Measurements from ENCODE around the gene EDNRB.
"Not testable (repeated sequence)": the region's sequence is repeated elsewhere in the genome, so short reads cannot be mapped to it uniquely, and the experiment has no call there.

EDNRB gene

GRCh38 chr13:77918391-77919245, at the start of gene EDNRB:
Gene EDNRB (minus strand): TSS chr13:77918831. CDS start chr13:77918573, 258 bp downstream.
- no peak for DNase-seq (ENCODE audit: low read depth in 2 of 2)

DNA sequence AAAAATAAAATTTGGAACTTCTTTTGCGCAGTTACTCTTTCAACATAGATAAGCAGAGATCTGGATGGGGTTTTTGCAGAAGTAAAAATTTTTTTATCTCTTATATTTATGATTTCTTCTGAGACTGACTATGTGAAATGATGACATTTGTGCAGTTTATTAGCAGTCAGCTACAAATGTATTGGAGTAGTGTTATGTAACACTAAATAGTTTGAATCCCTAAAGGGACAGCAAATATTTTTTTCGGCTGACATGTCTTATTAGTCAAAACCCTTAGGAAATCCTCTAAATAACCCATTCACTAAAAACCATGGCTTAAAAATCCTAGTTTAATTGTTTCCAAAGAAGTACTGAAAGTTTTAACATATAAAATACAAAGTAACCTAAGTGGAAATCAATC, 48.0 kb upstream of the EDNRB start:
- no peak for DNase-seq (ENCODE audit: low read depth in 2 of 2)

DNA sequence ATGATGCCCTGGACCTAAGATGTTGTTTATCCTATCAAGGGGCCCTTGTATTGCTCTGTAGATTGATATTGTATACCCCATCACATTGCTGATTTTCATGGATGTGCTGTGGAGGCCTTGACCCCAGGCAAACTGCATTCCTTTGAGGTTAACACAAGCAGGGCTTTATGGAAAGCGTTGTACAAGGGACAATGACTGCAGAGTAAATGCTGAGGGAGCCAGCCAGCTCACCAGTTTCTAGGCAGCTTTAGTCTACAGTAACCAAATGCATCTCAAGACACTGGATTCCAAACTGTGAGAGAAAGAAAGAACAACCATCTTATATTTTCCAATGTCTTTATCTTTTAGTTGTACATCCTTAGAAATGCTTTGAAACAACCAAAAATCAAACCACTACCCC, 34.1 kb upstream of the EDNRB start:
- no peak for DNase-seq (ENCODE audit: low read depth in 2 of 2)

DNA sequence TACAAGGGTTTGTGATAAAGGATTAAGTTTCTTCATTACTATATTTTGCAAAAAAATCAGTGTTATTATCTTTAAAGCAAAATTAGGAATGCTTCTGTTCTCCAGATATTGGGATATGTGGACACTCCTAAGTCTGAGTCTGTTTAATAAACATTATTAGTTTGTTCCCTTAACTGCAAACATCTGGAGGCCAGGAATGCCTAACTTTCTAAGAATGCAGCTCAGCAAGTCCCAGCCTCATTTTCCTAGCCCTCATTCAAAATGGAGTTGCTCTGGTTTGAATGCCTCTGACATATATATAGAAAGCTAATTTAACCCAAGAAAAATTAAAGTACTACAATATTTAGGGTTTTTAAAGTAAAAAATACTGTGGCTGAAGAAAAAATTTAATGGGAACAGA, 33.6 kb upstream of the EDNRB start:
- DNase-seq (ENCODE audit: low read depth in 2 of 2) = no peak

DNA sequence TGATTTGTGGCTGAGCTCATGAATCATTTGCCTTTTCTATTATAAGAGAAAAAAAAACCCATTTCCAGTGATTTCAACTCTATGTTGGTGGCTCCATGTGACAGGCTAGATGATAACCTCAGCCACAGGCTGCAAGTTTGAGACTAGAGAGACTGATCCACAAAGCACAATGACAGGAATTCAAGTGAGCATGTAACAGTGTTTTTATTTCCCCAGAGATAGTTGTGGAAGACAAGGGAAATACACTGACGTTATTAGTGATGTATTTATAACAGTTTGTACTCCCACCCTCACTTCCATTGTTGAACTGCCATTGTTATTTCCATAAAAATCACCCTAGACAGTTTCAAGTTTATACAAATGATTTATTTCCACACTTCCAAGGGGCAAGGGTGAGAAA, 27.9 kb upstream of the EDNRB start:
- DNase-seq (ENCODE audit: low read depth in 2 of 2) = no peak

- not testable (repeated sequence) for DNase-seq (ENCODE audit: low read depth in 2 of 2)
Measured at GRCh38 chr13:77935063-77935462, 16.4 kb upstream of the EDNRB start.

- no peak for DNase-seq (ENCODE audit: low read depth in 2 of 2)
Measured at GRCh38 chr13:77930430-77930829, 11.8 kb upstream of the EDNRB start.

DNA sequence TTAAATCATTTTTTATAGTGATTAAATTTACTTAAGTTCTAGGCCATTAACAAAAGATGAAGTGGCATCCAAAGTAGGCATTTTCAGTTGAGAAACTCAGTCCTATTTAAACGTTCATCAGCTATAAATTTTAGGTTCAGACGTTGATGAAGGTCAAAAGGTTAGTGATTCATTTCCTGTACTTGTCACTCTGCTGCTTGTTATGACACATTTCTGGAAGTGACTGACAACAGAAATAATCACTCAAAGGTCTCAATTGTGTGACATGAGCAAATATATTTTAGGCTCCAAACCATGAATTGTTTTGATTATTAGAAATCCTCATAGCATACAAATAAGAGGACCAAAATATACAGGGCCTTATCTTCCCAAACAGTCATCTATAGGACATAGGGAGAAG, 10.3 kb upstream of the EDNRB start:
- no peak for DNase-seq (ENCODE audit: low read depth in 2 of 2)

DNA sequence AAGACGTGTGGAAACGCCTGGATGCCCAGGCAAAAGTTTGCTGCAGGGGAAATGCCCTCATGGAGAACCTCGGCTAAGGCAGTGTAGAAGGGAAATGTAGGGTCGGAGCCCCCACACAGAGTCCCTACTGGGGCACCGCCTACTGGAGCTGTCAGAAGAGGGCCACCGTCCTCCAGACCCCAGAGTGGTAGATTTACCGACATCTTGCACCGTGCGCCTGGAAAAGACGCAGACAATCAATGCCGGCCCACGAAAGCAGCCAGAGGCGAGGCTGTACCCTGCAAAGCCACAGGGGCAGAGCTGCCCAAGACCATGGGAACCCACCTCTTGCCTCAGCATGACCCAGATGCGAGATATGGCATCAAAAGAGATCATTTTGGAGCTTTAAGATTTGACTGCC, 7.0 kb upstream of the EDNRB start:
- DNase-seq (ENCODE audit: low read depth in 2 of 2) = no peak

DNA sequence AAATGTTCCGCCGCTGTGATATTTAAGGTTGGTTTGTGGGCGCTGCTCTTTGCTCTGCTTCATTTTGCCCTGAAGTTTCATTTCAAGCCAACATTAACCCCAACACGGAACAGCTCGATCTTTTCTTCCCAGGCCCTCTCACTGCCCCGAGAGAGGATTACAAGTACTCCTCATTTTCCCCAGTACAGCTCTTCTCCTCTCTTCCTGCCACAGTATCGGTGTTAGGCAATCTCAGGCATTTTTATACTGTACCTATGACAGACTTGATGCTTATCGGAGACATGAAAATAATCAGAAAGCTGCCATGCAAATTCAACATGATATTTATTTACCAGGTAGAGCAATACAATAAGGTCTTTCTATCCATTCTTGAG, 1.3 kb upstream of the EDNRB start:
- DNase-seq (ENCODE audit: low read depth in 2 of 2) = no peak

GRCh38 chr13:77919246-77919920, 752 bp upstream of the EDNRB start:
- DNase-seq (ENCODE audit: low read depth in 2 of 2) = no peak

GRCh38 chr13:77916488-77916887, 2.1 kb downstream of the EDNRB start:
- DNase-seq (ENCODE audit: low read depth in 2 of 2) = peak in 1 of 2 experiments; percentile 9

- no peak for DNase-seq (ENCODE audit: low read depth in 2 of 2)
Measured at GRCh38 chr13:77915686-77916085, 2.9 kb downstream of the EDNRB start.

- DNase-seq (ENCODE audit: low read depth in 2 of 2) = no peak
Measured at GRCh38 chr13:77913003-77913402, 5.6 kb downstream of the EDNRB start.

GRCh38 chr13:77911751-77912150, 6.9 kb downstream of the EDNRB start:
- no peak for DNase-seq (ENCODE audit: low read depth in 2 of 2)

- no peak for DNase-seq (ENCODE audit: low read depth in 2 of 2)
Measured at GRCh38 chr13:77909827-77910226, 8.8 kb downstream of the EDNRB start.

GRCh38 chr13:77908531-77908930, 10.1 kb downstream of the EDNRB start:
- DNase-seq (ENCODE audit: low read depth in 2 of 2) = no peak

GRCh38 chr13:77907666-77908341, 10.8 kb downstream of the EDNRB start:
- no peak for DNase-seq (ENCODE audit: low read depth in 2 of 2)

- no peak for DNase-seq (ENCODE audit: low read depth in 2 of 2)
Measured at GRCh38 chr13:77904031-77904430, 14.6 kb downstream of the EDNRB start.

GRCh38 chr13:77903435-77903834, 15.2 kb downstream of the EDNRB start:
- DNase-seq (ENCODE audit: low read depth in 2 of 2) = no peak

DNA sequence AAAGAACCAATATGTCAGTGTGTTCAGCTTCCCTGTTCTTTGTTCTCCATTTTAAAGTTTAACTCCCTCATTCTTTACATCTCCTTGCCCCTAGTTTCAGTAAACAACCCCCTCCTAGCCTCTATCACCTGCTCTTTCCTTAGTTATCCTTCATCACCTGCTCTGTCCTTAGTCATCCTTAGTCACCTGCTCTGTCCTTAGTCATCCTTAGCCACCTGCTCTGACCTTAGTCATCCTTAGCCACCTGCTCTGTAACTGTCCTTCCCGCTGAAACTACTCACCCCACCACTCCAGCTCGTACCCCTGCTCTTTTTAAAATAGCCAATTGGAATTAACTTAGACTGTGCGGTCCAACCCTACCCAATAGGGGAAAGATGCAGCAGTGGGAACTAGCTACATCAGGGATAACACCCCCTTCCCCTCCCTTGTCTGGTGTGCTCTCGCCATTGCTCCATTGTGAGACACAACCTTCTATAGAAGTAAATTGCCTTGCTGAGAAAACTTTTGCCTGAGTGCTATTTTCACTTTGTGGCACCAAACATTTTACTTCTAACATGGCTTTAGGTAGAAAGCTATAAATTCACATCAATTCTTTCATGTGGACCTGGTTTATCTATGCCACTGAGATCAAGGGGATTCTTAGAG, 16.2 kb downstream of the EDNRB start:
- no peak for DNase-seq (ENCODE audit: low read depth in 2 of 2)

DNA sequence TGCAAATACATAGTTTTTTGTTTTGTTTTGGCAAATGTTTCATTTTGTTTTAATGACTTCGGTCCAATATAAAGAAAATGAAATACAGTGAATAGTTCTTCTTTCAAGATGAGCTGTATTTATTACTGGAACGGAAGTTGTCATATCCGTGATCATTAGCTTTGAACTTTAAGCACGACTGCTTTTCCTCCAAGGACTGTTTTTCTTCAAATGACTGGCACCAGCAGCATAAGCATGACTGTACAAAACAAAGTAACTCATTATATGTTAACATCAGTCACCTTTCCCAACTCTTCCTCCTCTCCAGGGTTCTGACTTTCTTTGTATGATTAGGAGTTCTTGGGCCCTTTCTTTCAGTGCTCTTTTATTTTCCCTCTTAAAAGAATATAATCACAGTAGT, 20.5 kb downstream of the EDNRB start:
- no peak for DNase-seq (ENCODE audit: low read depth in 2 of 2)
